Brain microvascular endothelial cell (primary cell): ENCODE data around the gene CYFIP1.
A peak's percentile ranks its signal among the peaks of the same experiment; 100 is the strongest.

Experiments used
- DNase-seq: peaks from one replicate; pipeline ENCODE4 v3.0.0-alpha.2; 2020
- H3K27ac ChIP-seq: fragments of 250-450 bp; sonication (Bioruptor Pico); 2 replicates; pipeline ENCODE4 v1.5.1; 2020; ENCODE audit warnings: mild to moderate bottlenecking, moderate library complexity
- H3K27me3 ChIP-seq: fragments of 250-450 bp; sonication (Bioruptor Pico); replicated peaks from 2 replicates; pipeline ENCODE4 v1.5.1; 2020; ENCODE audit warnings: mild to moderate bottlenecking
- H3K36me3 ChIP-seq: fragments of 250-450 bp; sonication (Bioruptor Pico); replicated peaks from 2 replicates; pipeline ENCODE4 v1.5.1; 2020; ENCODE audit warnings: mild to moderate bottlenecking
- H3K4me3 ChIP-seq: 2 replicates; pipeline ENCODE4 v1.5.1; 2011; ENCODE audit warnings: low read depth, mild to moderate bottlenecking, control low read depth, low read length, moderate library complexity
- in situ Hi-C: cut with HindIII; loops from 2 replicates; pipeline ENCODE4 v1.10.0; 2017; ENCODE audit warnings: low sequenced_read_pairs, low pct_ligation_motif_present
- TF ChIP-seq, protein P1 (sequence below): IDR thresholded peaks from 2 replicates; pipeline ENCODE4 v1.5.1; 2011; ENCODE audit warnings: low read depth, mild to moderate bottlenecking, moderate library complexity, low read length, control low read depth, inconsistent platforms; ENCODE audit errors: missing control alignments

CYFIP1 gene

GRCh38 chr15:22831473-22831872 lies 148.7 kb downstream of the CYFIP1 start:
- DNase-seq: peak; percentile 65
- H3K27me3 ChIP-seq: no peaks in the 10 kb centered on the region
- TF ChIP-seq, protein P1, sequence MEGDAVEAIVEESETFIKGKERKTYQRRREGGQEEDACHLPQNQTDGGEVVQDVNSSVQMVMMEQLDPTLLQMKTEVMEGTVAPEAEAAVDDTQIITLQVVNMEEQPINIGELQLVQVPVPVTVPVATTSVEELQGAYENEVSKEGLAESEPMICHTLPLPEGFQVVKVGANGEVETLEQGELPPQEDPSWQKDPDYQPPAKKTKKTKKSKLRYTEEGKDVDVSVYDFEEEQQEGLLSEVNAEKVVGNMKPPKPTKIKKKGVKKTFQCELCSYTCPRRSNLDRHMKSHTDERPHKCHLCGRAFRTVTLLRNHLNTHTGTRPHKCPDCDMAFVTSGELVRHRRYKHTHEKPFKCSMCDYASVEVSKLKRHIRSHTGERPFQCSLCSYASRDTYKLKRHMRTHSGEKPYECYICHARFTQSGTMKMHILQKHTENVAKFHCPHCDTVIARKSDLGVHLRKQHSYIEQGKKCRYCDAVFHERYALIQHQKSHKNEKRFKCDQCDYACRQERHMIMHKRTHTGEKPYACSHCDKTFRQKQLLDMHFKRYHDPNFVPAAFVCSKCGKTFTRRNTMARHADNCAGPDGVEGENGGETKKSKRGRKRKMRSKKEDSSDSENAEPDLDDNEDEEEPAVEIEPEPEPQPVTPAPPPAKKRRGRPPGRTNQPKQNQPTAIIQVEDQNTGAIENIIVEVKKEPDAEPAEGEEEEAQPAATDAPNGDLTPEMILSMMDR: no peak
- peaks cover 6% of the 10 kb centered on the region for H3K36me3 ChIP-seq
- H3K4me3 ChIP-seq: no peak overlapping the region
- in situ Hi-C loops: no loop called here
- H3K27ac ChIP-seq: no peak overlapping the region

DNA sequence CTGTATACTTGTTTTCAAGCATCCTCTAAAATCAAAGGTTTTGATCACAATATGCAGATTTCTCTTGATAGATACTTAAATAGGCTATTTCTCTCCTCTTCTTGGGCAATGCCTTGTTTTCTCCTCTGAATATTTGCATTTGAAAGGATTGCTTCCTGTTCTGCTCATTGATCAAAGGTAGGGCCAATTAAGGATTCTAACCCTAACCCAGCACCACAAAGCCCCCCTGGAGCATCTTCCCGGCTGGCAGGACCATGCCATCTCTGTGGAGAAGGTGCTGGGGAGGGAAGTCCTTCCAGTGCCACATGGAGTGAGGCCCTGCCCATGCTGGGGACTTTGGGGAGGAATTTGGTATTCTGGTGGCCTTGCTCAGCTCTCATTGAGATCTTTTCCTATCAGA lies 153.0 kb downstream of the CYFIP1 start:
- no peak overlapping the region for H3K27ac ChIP-seq
- in situ Hi-C loops: no loop called here
- DNase-seq: no peak
- no peak overlapping the region for H3K4me3 ChIP-seq
- H3K36me3 ChIP-seq: peaks cover 6% of the 10 kb centered on the region
- TF ChIP-seq, protein P1: no peak
- no peaks in the 10 kb centered on the region for H3K27me3 ChIP-seq

- Histone ChIP-seq H3K4me3 (no peak overlapping the region), H3K27me3 (no peaks in the 10 kb centered on the region), H3K27ac (no peak overlapping the region), H3K36me3 (peaks cover 8% of the 10 kb centered on the region)
- in situ Hi-C loops: no loop called here
- TF ChIP-seq, protein P1: no peak
- no peak for DNase-seq
These were observed 156.6 kb downstream of the CYFIP1 start for GRCh38 chr15:22823495-22824128.

DNA sequence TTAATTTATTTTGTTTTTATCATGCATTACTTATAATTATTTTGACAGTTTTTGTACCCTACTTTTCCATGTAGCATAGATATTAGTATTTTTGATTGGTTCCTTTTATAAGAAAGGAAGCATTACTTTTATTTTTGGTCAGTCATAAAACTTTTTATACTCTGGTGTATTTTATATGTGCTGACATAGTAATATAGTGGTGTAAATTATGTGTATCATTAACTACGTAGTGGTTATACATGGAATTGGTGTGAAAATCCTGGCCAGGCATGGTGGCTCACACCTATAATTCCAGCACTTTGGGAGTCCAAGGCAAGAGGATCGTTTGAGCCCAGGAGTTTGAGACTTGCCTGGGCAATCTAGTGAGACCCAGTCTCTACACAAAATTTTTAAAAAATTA lies 160.5 kb downstream of the CYFIP1 start:
- no peak for DNase-seq
- TF ChIP-seq, protein P1: no peak
- in situ Hi-C loops: no loop called here
- Histone ChIP-seq H3K36me3 (peaks cover 2% of the 10 kb centered on the region), H3K27ac (no peak overlapping the region), H3K27me3 (no peaks in the 10 kb centered on the region), H3K4me3 (no peak overlapping the region)
